Neuronal stem cell (in vitro differentiated cells): ENCODE data around the gene KRT9.
A peak's percentile ranks its signal among the peaks of the same experiment; 100 is the strongest.

Source experiments
- DNase-seq: peaks from one replicate; pipeline ENCODE4 v3.0.0-alpha.2; 2013; ENCODE audit warnings: low spot score
- H2AFZ ChIP-seq: one replicate; pipeline ENCODE4 v1.6.1; 2013; ENCODE audit warnings: mild to moderate bottlenecking, low read length, inconsistent platforms
- H2AK5ac ChIP-seq: 2 replicates; pipeline ENCODE4 v1.6.1; 2013; ENCODE audit warnings: low read depth, mild to moderate bottlenecking, inconsistent platforms, low read length, moderate library complexity, mixed read lengths
- H2BK120ac ChIP-seq: 2 replicates; pipeline ENCODE4 v1.6.1; 2013; ENCODE audit warnings: low read depth, mild to moderate bottlenecking, inconsistent platforms, low read length, moderate library complexity, mixed read lengths
- H2BK12ac ChIP-seq: one replicate; pipeline ENCODE4 v1.6.1; 2013; ENCODE audit warnings: low read length, inconsistent platforms
- H2BK15ac ChIP-seq: 2 replicates; pipeline ENCODE4 v1.6.1; 2013; ENCODE audit warnings: mild to moderate bottlenecking, low read length, inconsistent platforms, mixed read lengths
- H2BK5ac ChIP-seq: one replicate; pipeline ENCODE4 v1.6.1; 2013; ENCODE audit warnings: inconsistent platforms, mild to moderate bottlenecking, low read length, moderate library complexity
- H3K14ac ChIP-seq: one replicate; pipeline ENCODE4 v1.6.1; 2013; ENCODE audit warnings: low read length, inconsistent platforms
- H3K18ac ChIP-seq: 2 replicates; pipeline ENCODE4 v1.6.1; 2013; ENCODE audit warnings: low read length, inconsistent platforms
- H3K23ac ChIP-seq: 2 replicates; pipeline ENCODE4 v1.6.1; 2013; ENCODE audit warnings: low read depth, mild to moderate bottlenecking, mixed read lengths, low read length, inconsistent platforms; ENCODE audit not compliant: poor library complexity
- H3K27ac ChIP-seq: replicated peaks from 3 replicates; pipeline ENCODE4 v1.5.1; 2013; ENCODE audit warnings: low read length, inconsistent platforms
- H3K27me3 ChIP-seq, 3 experiments: 2 replicates each; pipeline ENCODE4 v1.6.1; 2013; ENCODE audit warnings: low read length in 3 of 3, mild to moderate bottlenecking in 2 of 3, inconsistent platforms in 1 of 3, low read depth in 1 of 3, mixed read lengths in 1 of 3, moderate library complexity in 1 of 3; ENCODE audit not compliant: control insufficient read depth in 3 of 3, insufficient read depth in 3 of 3
- H3K36me3 ChIP-seq, 2 donors: replicated peaks in 1 of 2; 2 replicates each; pipeline ENCODE4 v1.6.1; 2013; ENCODE audit warnings: low read length in 2 of 2; ENCODE audit not compliant: control insufficient read depth in 2 of 2, insufficient read depth in 2 of 2
- H3K4ac ChIP-seq: 2 replicates; pipeline ENCODE4 v1.6.1; 2013; ENCODE audit warnings: inconsistent platforms, mild to moderate bottlenecking, low read length, moderate library complexity
- H3K4me1 ChIP-seq, 2 donors: 1 replicate in 1 of 2; 2 replicates in 1 of 2; pipeline ENCODE4 v1.6.1; 2013; ENCODE audit warnings: low read length in 2 of 2, low read depth in 1 of 2; ENCODE audit not compliant: control insufficient read depth in 2 of 2, insufficient read depth in 1 of 2
- H3K4me2 ChIP-seq: one replicate; pipeline ENCODE4 v1.6.1; 2013; ENCODE audit warnings: mild to moderate bottlenecking, low read length, inconsistent platforms; ENCODE audit not compliant: insufficient read depth, poor library complexity, severe bottlenecking
- H3K4me3 ChIP-seq, 2 donors: 2 replicates each; pipeline ENCODE4 v1.5.1; 2013; ENCODE audit warnings: low read length in 2 of 2, mild to moderate bottlenecking in 2 of 2, inconsistent platforms in 1 of 2, moderate library complexity in 1 of 2
- H3K79me1 ChIP-seq: one replicate; pipeline ENCODE4 v1.6.1; 2013; ENCODE audit warnings: low read depth, mild to moderate bottlenecking, inconsistent platforms, low read length, moderate library complexity
- H3K9ac ChIP-seq: one replicate; pipeline ENCODE4 v1.6.1; 2013; ENCODE audit warnings: mild to moderate bottlenecking, low read depth, low read length, inconsistent platforms; ENCODE audit not compliant: poor library complexity
- H3K9me3 ChIP-seq, 2 donors: replicated peaks in 1 of 2; 2 replicates each; pipeline versions ENCODE3 to v1.6.1; 2013; ENCODE audit warnings: low read length in 2 of 2, mild to moderate bottlenecking in 2 of 2, inconsistent platforms in 1 of 2, low read depth in 1 of 2, mixed read lengths in 1 of 2, moderate library complexity in 1 of 2; ENCODE audit not compliant: control insufficient read depth in 2 of 2, insufficient read depth in 1 of 2
- H4K8ac ChIP-seq: one replicate; pipeline ENCODE4 v1.6.1; 2013; ENCODE audit warnings: low read depth, mild to moderate bottlenecking, inconsistent platforms, low read length, moderate library complexity
- H4K91ac ChIP-seq: one replicate; pipeline ENCODE4 v1.6.1; 2013; ENCODE audit warnings: low read length, low read depth, mild to moderate bottlenecking, inconsistent platforms; ENCODE audit not compliant: poor library complexity
- WGBS, 2 donors: extraction: QIAGEN DNeasy Blood & Tissue Kit; methylation state at CpG; one replicate each; pipeline ENCODE4 v1.1.7; 2013; ENCODE audit warnings: missing lambda C conversion rate in 2 of 2, mixed read lengths in 1 of 2; ENCODE audit not compliant: insufficient read length in 2 of 2, insufficient replicate concordance in 1 of 2; ENCODE audit errors: extremely low coverage in 2 of 2; 5-methylcytosine and 5-hydroxymethylcytosine counted together

The KRT9 gene

GRCh38 chr17:41556931-41557330 lies 14.9 kb downstream of the KRT9 start:
- Histone ChIP-seq H3K36me3 (no peaks in the 10 kb centered on the region), H2AK5ac (no peak overlapping the region), H3K4ac (no peak overlapping the region), H2AFZ (no peak overlapping the region), H3K9ac (no peak overlapping the region), H3K79me1 (no peaks in the 10 kb centered on the region), H3K18ac (no peak overlapping the region), H3K27ac (no peak overlapping the region), H3K4me3 (no peak overlapping the region), H3K14ac (no peak overlapping the region), H2BK12ac (no peak overlapping the region), H3K9me3 (no peaks in the 10 kb centered on the region), H2BK5ac (no peak overlapping the region), H4K91ac (no peak overlapping the region), H3K23ac (no peak overlapping the region), H2BK15ac (no peak overlapping the region), H2BK120ac (no peak overlapping the region), H3K4me2 (no peak overlapping the region), H3K4me1 (peaks cover 0 to 3% of the 10 kb centered on the region in 2 donors), H4K8ac (peak overlapping the region; percentile 66), H3K27me3 (peaks cover 0 to 11% (median 0%) of the 10 kb centered on the region in 3 experiments)
- WGBS, 2 donors, result no CpG with 5 or more reads among the region's 9 CpGs
- no peak for DNase-seq

GRCh38 chr17:41556306-41556705 lies 15.6 kb downstream of the KRT9 start:
- Histone ChIP-seq H2AK5ac (no peak overlapping the region), H3K4ac (no peak overlapping the region), H2BK15ac (no peak overlapping the region), H3K14ac (no peak overlapping the region), H4K91ac (no peak overlapping the region), H2BK5ac (no peak overlapping the region), H3K4me2 (no peak overlapping the region), H3K4me3 (no peak overlapping the region), H2BK120ac (no peak overlapping the region), H3K23ac (no peak overlapping the region), H3K79me1 (no peaks in the 10 kb centered on the region), H3K27me3 (peaks cover 0 to 11% (median 0%) of the 10 kb centered on the region in 3 experiments), H3K9me3 (no peaks in the 10 kb centered on the region), H4K8ac (no peak overlapping the region), H2AFZ (no peak overlapping the region), H2BK12ac (no peak overlapping the region), H3K36me3 (no peaks in the 10 kb centered on the region), H3K27ac (no peak overlapping the region), H3K9ac (no peak overlapping the region), H3K18ac (no peak overlapping the region), H3K4me1 (peaks cover 0 to 3% of the 10 kb centered on the region in 2 donors)
- no peak for DNase-seq
- WGBS, 2 donors, result no CpG with 5 or more reads among the region's 5 CpGs

GRCh38 chr17:41555105-41555887 lies 16.6 kb downstream of the KRT9 start:
- Histone ChIP-seq H3K9ac (no peak overlapping the region), H2BK12ac (no peak overlapping the region), H4K91ac (no peak overlapping the region), H3K4ac (no peak overlapping the region), H3K23ac (no peak overlapping the region), H3K4me1 (peaks cover 0 to 3% of the 10 kb centered on the region in 2 donors), H2BK120ac (no peak overlapping the region), H4K8ac (no peak overlapping the region), H3K4me2 (no peak overlapping the region), H2AFZ (no peak overlapping the region), H3K27ac (no peak overlapping the region), H2BK5ac (no peak overlapping the region), H3K9me3 (no peaks in the 10 kb centered on the region), H3K79me1 (no peaks in the 10 kb centered on the region), H3K4me3 (no peak overlapping the region), H2AK5ac (no peak overlapping the region), H3K18ac (no peak overlapping the region), H2BK15ac (no peak overlapping the region), H3K14ac (no peak overlapping the region), H3K36me3 (no peaks in the 10 kb centered on the region), H3K27me3 (peaks cover 0 to 11% (median 0%) of the 10 kb centered on the region in 3 experiments)
- no CpG with 5 or more reads among the region's 5 CpGs for WGBS, 2 donors
- DNase-seq, result no peak

GRCh38 chr17:41553987-41554680 lies 17.7 kb downstream of the KRT9 start:
- no peak overlapping the region for H2BK5ac ChIP-seq
- no peak overlapping the region for H3K4me2 ChIP-seq
- no peak overlapping the region for H3K23ac ChIP-seq
- H3K9me3 ChIP-seq, result no peaks in the 10 kb centered on the region
- peaks cover 0 to 3% of the 10 kb centered on the region in 2 donors for H3K4me1 ChIP-seq
- peak overlapping the region; percentile 49 for H2BK12ac ChIP-seq
- H3K4ac ChIP-seq, result no peak overlapping the region
- H3K36me3 ChIP-seq, result no peaks in the 10 kb centered on the region
- no peaks in the 10 kb centered on the region for H3K79me1 ChIP-seq
- no peak overlapping the region for H2BK120ac ChIP-seq
- H3K27ac ChIP-seq, result no peak overlapping the region
- H3K9ac ChIP-seq, result no peak overlapping the region
- no peak overlapping the region for H2AFZ ChIP-seq
- no peak overlapping the region for H4K91ac ChIP-seq
- no peak overlapping the region for H3K4me3 ChIP-seq
- no CpG with 5 or more reads among the region's 8 CpGs for WGBS, 2 donors
- no peak overlapping the region for H3K14ac ChIP-seq
- DNase-seq, result no peak
- H4K8ac ChIP-seq, result no peak overlapping the region
- peaks cover 0 to 11% (median 0%) of the 10 kb centered on the region in 3 experiments for H3K27me3 ChIP-seq
- peak overlapping the region; percentile 25 for H3K18ac ChIP-seq
- H2BK15ac ChIP-seq, result no peak overlapping the region
- H2AK5ac ChIP-seq, result peak overlapping the region; percentile 31
